GM18499 (cell line): ENCODE results near the gene SPON2.

Experiments
- ATAC-seq: cut with Tn5 transposase; IDR thresholded peaks from one replicate; pipeline ENCODE4 v1.9.1; 2021; ENCODE audit warnings: moderate number of reproducible peaks; ENCODE audit not compliant: insufficient read depth, unreplicated experiment

The SPON2 gene

DNA sequence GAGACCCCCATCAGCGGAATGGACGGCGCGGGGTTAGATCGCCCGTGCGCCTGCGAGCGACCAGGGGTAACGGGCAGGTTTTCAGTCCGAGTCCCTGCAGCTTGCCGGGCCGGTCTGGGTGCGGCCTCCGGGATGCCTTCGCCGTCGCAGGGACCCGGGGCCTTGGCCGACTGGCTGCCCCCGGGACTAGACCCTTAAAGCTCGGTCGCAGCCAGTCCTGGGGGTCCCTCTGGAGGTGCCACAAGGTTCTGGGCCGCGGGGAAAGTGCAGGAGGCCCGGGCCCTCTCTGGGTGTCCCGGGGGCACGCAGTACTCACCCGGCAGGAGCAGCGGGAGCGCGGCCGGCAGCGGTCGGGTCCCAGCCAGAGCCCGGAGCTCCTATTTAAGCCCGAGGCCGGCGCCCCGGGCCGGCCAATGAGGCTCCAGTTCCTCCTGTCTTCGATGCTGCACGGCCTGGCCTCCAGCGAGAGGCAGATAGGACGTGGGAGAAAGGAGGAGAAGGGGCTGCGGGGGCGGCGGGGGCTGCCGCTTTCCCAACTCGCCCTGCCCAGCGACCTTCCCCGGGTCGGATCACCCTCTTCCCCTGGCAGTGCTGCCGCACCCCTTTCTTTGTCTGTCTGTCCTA is at the start of gene SPON2:
Gene SPON2, minus strand, starts transcription at position 356 of the 624 bp plus-strand sequence.
- ATAC-seq = no peak

DNA sequence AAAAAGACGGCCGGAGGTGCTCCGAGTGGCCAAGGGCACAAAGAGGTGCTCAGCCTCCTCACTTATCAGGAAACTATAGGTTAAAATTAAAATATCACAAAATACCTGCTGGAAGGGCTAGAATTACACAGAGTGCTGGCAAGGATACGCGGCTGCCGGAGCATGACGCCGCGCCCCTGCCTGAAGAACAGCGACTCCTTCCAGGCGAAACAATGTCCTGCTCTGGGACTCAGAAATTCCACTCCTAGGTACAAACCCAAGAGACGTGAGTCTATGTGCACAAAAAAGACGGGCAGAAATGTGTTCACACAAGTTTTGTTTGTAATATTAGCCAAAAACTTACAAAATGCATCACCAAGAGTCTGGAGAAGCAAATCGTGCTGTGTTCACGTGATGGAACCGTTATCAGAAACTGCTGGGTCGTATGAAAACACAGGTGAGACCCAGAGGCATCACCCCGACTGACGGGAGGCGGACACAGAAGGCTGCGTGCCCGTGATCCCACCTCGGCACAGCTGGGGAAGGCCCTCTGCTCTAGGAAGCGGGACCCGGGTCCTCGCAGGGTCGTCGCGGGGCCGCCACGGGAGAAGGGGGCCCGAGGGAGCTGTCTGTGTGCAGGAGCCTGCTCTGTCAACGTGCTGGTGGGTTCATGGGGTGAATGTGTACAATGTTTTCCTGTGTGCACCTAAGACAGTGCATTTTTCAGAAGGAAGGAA is 48.9 kb upstream of the SPON2 start:
- no peak for ATAC-seq

DNA sequence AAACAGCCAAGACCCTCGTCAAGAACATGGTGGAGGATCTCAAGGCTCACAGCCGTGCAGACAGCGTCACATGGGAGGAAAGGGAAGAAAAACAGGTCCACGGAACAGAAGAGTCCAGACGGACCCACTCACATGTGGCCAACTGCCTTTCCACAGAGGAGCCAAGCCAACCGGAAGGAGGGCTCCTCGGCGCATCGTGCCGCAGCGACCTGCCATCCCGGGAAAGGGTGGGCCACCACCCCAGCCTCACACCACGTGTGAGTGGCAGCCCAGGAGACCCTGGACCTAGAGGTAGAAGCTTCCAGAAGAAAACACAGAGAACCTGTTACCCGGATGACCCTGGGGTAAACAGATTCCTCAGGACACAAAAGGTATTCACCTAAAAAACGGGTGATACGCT is 48.2 kb upstream of the SPON2 start:
- no peak for ATAC-seq

DNA sequence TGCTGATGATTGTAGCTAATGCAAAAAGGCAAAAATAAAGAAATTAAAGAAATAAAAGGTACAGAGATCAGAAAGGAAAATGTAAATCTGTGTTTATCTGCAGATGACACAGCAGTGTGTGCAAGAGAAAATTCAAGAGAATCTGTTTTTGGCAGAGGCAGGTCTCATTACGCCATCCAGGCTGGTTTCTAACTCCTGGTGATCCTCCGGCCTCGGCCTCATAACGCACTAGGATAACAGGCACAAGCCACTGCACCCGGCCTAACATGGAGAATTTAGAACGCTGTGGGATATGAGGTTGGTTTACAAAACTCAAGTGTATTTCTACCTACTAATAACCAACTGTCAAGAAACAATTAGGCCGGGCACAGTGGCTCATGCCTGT is 47.2 kb upstream of the SPON2 start:
- no peak for ATAC-seq

DNA sequence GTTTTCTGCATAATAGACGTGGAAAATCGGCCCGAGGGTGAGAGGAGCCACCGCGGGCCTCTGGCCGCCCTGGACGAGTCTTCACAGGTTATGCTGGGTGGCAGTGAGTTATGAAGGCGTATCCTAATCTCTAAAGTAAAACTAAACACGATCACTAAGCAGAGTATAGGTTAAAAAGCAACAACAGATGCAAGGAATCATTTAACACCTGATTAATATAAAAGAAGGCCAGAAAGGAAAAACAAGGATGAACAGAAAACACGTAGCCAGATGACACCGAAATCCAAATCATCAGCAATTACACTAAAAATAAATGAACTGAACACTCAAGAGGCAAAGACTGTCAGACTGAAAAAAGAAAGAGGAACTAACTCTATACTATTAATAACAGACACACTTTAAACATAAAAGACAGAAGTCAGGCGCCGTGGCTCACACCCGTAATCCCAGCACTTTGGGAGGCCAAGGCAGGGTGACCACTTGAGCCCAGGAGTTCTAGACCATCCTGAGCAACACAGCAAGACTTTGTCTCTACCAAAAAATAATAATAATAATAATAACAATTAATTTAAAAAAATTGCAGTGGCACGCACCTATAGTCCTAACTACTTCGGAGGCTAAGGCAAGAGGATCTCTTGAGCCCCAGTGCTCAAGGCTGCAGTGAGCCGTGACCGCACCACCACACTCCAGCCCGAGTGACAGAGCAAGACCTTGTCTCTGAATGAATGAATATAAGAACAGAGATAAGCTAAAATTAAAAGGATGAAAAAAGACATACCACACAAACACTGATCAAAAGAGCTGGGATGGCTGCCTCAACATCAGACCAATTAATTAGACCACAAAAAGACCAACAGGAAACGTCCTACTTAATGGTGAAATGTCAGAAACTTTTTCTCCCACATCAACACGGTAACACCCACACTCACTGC is 46.5 kb upstream of the SPON2 start:
- ATAC-seq = peak; percentile 65

DNA sequence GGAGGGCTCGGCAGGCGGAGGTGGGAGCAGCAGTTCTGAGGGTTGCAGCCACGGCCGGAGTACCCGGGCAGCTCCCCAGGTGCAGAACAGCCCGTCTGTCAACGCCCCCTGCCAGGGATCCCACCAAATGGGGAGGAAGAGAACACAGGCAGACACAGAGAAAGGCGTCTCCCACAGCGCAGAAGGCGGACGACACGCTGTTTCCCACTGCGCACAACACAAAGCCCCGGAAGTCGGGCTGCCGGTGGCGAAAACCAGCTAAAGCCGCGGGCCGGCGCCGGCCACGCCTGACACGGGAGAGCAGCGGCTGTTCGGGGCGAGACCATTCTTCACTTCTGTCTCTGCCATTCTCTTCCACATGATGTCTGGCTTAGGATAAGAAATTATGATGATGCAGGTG is 45.0 kb upstream of the SPON2 start:
- no peak for ATAC-seq

DNA sequence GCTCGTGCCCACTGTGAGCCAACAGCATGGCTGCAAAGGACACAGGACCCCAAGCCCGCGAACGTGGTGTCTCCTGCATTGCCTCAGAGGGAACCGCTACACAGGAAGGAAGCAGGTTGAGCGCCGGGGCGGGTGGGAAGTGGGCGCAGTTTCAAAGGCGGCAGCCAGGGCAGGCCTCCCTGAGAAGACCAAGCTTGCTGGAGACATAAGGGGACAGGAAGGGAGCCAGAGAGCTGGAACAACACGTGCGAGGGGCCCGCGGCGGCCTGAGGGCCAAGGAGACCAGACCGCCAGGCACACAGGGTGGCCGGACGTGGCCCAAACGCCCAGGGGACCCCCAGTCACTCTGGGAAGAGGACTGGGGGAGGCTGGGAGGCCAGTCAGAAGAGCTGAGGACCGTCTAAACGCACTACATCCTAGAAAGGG is 44.5 kb upstream of the SPON2 start:
- ATAC-seq = no peak

DNA sequence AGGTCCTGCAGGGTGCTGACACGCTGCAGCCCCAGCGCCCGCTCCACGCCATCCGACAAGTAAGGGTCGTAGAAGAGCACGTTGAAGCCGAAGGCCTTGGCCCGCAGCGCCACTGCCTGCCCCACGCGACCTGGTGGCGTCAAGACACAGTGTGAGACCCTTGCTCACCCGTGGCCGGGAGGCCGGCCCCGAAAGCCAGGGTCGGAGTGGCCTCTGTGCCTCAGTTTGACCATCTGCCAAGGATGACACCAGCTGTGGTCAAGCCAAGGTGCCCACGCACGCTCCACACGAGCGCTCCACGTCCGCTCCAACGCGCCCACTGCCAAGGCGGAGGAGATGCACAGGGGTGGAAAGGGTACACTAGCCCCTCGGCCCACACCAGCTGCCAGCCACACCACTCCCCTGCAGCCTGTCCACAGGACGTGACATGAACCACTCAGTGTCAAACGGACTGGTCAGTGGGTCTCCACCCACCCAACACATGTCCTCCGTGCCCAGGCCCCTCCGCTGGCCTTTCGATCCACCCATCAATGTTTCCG is 43.8 kb upstream of the SPON2 start:
- ATAC-seq = no peak

DNA sequence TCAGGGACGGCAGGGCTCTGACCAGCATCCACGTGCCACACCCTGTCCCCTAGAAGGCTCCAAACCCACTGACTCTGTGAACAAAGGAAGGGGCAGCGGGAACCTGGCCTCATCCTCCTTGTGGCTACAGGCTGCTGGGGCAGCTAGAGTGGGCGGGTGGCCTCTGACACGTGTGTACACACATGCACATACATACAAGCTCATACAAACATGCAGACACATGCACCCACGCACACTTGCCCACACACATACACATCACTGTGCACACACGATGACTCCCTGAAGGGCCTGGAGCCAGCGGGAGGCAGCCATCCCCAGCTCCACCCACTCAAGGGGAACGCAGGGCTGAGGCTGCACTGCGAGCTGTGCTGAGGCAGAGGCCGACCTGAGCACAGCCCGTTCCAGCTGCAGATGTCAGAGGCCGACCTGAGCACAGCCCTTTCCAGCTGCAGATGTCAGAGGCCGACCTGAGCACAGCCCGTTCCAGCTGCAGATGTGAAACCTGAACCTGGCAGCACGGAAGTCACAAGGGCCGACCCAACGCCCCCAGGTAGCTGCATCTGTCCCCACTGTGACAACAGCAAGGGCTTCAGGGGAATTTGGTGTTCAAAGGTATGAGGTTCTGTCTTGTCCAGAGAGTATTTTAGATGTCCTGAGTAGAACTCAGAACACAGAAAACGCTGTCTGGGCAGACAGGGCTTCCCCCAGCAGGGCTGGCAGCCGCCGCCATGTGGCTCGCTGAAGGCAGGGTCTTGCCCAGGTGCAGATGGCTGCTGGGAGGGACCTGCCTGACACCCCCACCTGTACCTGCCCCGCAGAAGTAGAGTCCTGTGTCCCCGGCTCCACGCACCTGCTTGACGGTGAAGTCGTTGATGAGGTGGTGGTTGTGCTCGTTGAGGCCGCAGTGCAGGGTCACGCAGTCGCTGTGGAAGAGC is 43.0 kb upstream of the SPON2 start:
- no peak for ATAC-seq

DNA sequence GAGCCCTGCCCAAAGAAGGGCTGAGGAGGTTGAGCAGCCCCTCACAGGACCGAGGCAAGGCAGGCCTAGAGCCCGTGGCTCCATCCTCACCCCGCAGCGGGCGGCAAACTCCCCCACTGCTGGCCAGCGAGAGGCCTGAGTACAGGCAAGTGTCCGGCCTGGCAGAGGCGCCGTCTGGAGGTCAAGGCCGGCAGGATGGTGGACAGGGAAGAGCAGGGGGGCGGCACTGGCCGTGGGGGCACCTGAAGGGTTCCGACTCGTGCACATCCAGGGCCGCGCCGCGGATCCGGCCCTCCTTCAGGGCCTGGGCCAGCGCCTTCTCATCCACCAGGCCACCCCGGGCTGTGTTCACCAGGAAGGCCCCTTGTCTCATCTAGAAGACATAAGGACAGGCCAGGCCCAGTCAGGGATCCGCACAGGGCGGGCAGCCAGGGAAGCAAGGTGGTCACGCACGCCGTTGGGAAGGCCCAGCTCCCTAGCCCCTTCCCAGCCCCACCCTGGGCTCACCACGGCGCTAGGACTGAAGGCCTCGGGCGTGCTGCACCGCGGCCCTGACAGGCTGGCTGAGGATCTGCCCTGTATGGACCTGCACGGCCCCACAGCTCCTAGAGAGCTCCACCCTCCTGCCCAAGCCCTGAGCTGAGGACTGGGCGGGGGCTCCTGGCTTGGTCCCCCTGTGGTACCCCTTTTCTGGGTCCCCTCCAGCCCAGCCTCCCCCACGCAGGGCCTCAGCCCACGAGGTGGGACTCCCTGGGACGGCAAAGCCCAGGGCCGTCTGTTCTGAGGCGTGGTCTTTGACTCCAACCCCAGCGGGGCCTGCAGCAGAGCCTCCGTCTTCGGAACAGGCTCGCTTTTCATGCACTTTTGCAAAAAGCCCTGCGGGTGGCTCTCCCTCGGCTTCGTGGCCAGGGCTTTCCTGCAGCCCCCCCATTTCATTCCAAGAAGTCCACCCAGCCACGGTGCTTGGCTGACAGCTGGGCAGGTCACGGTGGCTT is 42.0 kb upstream of the SPON2 start:
- ATAC-seq = no peak

DNA sequence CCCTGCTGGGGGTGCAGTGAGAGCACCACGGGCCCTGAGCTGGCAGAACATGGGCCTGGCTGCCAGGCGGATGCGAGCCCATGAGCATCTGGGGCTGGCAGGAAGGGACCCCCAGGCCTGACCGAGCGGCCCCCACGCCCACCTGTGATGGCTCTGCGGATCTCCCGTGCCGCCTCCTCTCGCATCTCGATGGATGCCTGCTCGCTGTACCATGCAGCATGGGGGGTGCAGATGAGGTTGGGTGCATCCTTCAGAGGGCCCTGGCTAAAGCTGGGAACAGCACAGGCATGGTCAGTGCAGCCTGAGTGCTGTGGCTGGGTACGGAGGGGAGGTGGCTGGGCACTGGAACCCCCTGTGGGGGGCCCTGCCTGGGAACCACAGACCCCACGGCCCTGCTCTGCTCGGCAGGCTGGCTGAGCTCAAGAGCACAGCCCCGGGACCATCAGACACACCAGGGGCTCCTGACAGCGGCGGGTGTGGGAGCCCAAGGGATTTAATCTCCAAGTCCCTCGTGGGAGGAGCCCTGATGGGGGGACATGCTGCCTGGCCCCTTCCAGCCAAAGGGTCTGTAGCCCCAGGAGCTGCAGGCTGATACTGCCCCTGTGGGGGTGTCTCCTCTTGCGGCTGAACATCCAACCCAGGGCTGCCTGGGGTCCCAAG is 41.1 kb upstream of the SPON2 start:
- ATAC-seq = no peak

DNA sequence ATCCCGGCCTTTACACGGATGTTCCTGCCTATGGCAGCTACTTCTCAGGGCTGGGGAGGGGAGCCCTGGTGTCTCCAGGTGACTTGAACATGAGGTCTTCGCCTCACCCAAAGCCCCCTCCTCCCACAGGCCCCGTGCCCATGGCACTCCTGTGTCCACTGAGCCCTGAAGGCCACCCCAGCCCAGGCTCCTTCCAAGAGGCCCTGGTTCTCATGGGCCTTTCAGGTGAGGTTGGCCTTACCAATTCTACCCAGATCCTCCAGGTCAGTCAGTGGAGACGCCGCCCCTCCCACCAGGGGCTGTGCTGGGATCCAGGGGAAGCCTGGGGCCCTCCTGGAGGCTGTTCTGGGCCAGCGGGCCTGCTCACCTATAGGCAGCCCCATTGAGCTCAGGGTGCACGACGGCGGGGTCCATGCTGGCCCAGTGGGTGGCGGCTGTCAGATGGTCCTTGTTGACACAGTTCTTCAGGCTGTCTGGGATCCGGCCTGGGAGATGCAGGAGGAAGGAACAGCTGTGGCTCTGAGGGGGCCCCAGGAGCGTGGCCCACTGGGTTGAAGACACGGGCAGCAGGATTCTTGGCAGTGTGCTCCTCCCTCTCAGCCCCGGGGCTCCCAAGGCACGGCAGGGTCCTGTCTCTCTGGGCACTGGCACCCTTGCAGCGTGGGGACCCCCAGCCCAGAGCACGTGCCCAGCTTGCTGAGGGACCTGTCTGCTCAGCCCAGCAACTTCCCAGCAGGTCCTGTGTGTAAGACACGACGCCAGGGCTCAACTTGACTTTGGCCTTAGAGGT is 40.4 kb upstream of the SPON2 start:
- no peak for ATAC-seq

DNA sequence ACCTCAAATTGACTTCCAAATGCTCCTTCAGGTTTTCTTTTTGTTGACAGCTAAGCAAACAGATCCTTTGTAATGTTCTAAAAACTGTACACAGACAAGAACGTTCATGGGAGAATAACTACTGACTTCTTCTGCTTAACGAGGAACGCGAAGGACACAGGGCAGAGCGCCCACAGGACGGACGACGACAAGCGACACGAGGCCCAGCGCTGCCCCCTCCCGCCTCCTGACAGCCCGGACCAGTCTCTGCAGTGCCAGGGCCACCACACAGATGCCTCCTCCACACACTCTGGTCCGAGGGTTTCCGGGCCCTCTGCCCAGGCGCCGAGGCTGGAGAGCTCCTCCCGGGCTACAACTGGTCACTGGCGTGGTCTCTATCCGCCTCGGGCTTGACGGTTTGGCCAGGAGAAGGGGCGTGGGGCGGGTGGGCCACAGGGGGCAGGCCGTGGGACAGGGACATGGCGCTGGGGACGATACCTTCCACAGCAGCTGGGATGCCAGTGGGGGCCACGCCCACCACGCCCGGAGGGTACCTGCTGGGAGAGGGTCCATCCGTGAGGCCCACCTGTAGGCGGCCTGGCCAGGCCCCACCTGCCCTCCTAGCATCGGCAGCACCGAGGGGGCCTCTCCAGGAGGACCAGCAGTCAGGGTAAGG is 39.6 kb upstream of the SPON2 start:
- ATAC-seq = no peak

DNA sequence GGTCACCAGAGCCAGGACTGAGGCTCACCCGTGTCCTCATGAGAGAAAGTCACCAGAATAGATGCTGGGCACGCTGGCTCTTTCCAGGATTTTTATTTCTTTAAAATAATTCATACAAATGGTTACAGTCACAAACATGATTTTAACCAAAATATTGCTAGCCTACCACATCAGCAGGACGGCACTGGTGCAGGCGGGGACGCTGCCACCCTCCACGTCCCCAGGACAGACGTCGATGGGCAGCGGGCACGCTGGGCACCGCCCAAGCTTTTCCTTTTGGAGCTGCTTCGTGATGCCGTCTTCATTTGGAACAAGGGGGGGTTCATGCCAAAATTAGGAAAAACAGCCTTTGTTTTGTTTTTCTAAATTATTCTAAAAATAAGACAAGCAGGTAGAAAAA is 39.0 kb upstream of the SPON2 start:
- no peak for ATAC-seq

DNA sequence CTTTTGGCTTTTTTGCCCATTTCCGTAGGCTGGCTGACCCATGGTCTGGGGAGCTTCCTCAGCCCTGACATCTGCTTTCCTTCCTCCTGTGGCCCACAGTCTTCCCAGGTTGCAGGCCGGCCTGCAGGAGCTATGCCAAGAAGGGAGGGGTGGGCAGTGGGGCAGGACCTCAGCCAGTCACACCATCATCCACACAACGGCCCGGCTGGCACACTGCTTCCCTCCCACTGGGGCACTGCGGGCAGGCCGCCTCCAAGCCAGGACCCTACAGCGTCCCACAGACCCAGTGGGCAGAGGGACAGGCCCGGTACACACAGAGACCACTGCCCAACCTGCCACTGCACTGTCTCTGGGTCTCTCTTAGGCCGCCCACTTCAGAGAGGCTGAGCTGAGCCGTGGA is 38.6 kb upstream of the SPON2 start:
- ATAC-seq = no peak

DNA sequence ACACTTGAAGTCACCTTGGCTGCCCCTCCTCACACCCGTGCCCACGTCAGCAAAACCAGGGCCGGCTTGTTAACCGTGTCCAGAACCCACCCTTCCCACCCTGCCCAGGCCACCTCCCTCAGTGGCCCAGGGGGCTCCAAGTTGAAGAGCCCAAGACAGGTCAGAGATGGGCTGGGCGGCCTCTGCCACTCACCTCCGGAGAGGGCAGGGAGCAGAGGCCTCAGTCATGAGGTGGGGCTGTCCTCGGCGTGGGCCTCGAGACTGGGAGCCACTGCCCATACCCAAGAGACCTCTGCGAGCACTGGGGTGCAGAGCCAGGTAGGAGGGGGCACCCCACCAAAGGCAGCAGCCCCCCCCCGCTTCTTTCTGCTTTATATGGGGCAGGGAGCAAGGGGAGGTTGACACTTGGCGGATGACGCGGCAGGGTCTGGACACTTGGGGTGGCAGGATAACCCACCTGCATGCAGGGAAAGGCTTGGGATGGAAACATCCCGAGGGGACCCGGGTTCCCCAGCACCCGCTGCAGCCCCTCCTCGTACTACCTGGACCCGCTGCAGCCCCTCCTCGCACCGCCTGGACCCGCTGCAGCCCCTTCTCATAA is 38.0 kb upstream of the SPON2 start:
- ATAC-seq = no peak
